ENCODE data around the gene GHRH. TPM values are rescaled to one million over a fixed set of nuclear protein-coding genes. Genes with fewer than 3 reads are reported as not detected.

Gene GHRH
- total RNA-seq, 2 experiments from 2014 or later = not detected

GRCh38 chr20:37234254-37234581 is 27.4 kb downstream of the GHRH start:
- no peaks in the 10 kb centered on the region for H3K27me3 ChIP-seq (ENCODE audit: control insufficient read depth in 1 of 2, insufficient read depth in 2 of 2, low read length in 2 of 2)
- no peaks in the 10 kb centered on the region for H3K27me3 Mint-ChIP-seq
- ChIA-PET POLR2A (no interaction called here), CTCF (no interaction called here)
- H3K4me1 ChIP-seq (ENCODE audit: insufficient read depth, low read length) = no peaks in the 10 kb centered on the region
- no peak for TF ChIP-seq CTCF (IDR thresholded peaks at IDR 0.05)
- ATAC-seq (ENCODE audit: poor library complexity) (no peak), DNase-seq (no peak)
- peaks cover 99% of the 10 kb centered on the region for H3K36me3 ChIP-seq (ENCODE audit: insufficient read depth, low read length)
- peaks cover 95% of the 10 kb centered on the region for H3K36me3 Mint-ChIP-seq (ENCODE audit: low read depth)
- no peaks in the 10 kb centered on the region for H3K9me3 ChIP-seq (ENCODE audit: control insufficient read depth in 1 of 2, insufficient read depth in 1 of 2, low read length in 2 of 2)
- no peak overlapping the region for H3K4me3 Mint-ChIP-seq
- H3K9me3 Mint-ChIP-seq = no peaks in the 10 kb centered on the region
- intact Hi-C loops (cut with DNase I, micrococcal nuclease) = no loop called here
- H3K27ac ChIP-seq (ENCODE audit: low read depth in 1 of 2, low read length in 2 of 2) = no peak overlapping the region
- no peaks in the 10 kb centered on the region for H3K4me1 Mint-ChIP-seq (ENCODE audit: low read depth)
- H3K27ac Mint-ChIP-seq = no peak overlapping the region
- no peak overlapping the region for H3K4me3 ChIP-seq (ENCODE audit: low read length)

GRCh38 chr20:37233548-37234253 is 27.9 kb downstream of the GHRH start:
- DNase-seq = no peak
- no peak for TF ChIP-seq CTCF (IDR thresholded peaks at IDR 0.05)
- no peak for ATAC-seq (ENCODE audit: poor library complexity)
- no peak overlapping the region for H3K4me3 Mint-ChIP-seq
- H3K9me3 ChIP-seq (ENCODE audit: control insufficient read depth in 1 of 2, insufficient read depth in 1 of 2, low read length in 2 of 2) = no peaks in the 10 kb centered on the region
- H3K9me3 Mint-ChIP-seq = no peaks in the 10 kb centered on the region
- H3K4me1 Mint-ChIP-seq (ENCODE audit: low read depth) = no peaks in the 10 kb centered on the region
- intact Hi-C loops (cut with DNase I, micrococcal nuclease) = no loop called here
- H3K4me3 ChIP-seq (ENCODE audit: low read length) = no peak overlapping the region
- POLR2A ChIA-PET = no interaction called here
- no peak overlapping the region for H3K27ac ChIP-seq (ENCODE audit: low read depth in 1 of 2, low read length in 2 of 2)
- peaks cover 95% of the 10 kb centered on the region for H3K36me3 Mint-ChIP-seq (ENCODE audit: low read depth)
- no peaks in the 10 kb centered on the region for H3K27me3 Mint-ChIP-seq
- H3K27me3 ChIP-seq (ENCODE audit: control insufficient read depth in 1 of 2, insufficient read depth in 2 of 2, low read length in 2 of 2) = no peaks in the 10 kb centered on the region
- CTCF ChIA-PET = interaction anchor here (1.4 kb wide), 1 partner anchor 13 kb away, joined by 4 read pairs; no protein-coding TSS in a partner anchor
- H3K27ac Mint-ChIP-seq = no peak overlapping the region
- peaks cover 99% of the 10 kb centered on the region for H3K36me3 ChIP-seq (ENCODE audit: insufficient read depth, low read length)
- H3K4me1 ChIP-seq (ENCODE audit: insufficient read depth, low read length) = no peaks in the 10 kb centered on the region

- CTCF ChIA-PET = no interaction called here
Observed at GRCh38 chr20:37231947-37232630, 29.5 kb downstream of the GHRH start.

More at GRCh38 chr20:37231947-37232630, 29.5 kb downstream of the GHRH start:
- H3K9me3 ChIP-seq (ENCODE audit: control insufficient read depth in 1 of 2, insufficient read depth in 1 of 2, low read length in 2 of 2) = no peaks in the 10 kb centered on the region
- H3K4me1 ChIP-seq (ENCODE audit: insufficient read depth, low read length) = no peaks in the 10 kb centered on the region
- Mint-ChIP-seq H3K4me3 (no peak overlapping the region), H3K9me3 (no peaks in the 10 kb centered on the region), H3K4me1 (ENCODE audit: low read depth) (no peaks in the 10 kb centered on the region), H3K36me3 (ENCODE audit: low read depth) (peaks cover 97% of the 10 kb centered on the region), H3K27ac (no peak overlapping the region), H3K27me3 (no peaks in the 10 kb centered on the region)
- DNase-seq (no peak), ATAC-seq (ENCODE audit: poor library complexity) (no peak)
- no peak for TF ChIP-seq CTCF (IDR thresholded peaks at IDR 0.05)
- H3K27me3 ChIP-seq (ENCODE audit: control insufficient read depth in 1 of 2, insufficient read depth in 2 of 2, low read length in 2 of 2) = no peaks in the 10 kb centered on the region
- peaks cover 99% of the 10 kb centered on the region for H3K36me3 ChIP-seq (ENCODE audit: insufficient read depth, low read length)
- intact Hi-C loops (cut with DNase I, micrococcal nuclease) = no loop called here
- POLR2A ChIA-PET = no interaction called here
- no peak overlapping the region for H3K4me3 ChIP-seq (ENCODE audit: low read length)
- H3K27ac ChIP-seq (ENCODE audit: low read depth in 1 of 2, low read length in 2 of 2) = no peak overlapping the region

All from CD4-positive, alpha-beta T cell (primary cell).